ENCODE measurements around the gene PSMD6.

- TF ChIP-seq POLR2AphosphoS5 (IDR thresholded peaks at IDR 0.05; ENCODE audit: low read depth), result no peak
- no peak for TF ChIP-seq REST (IDR thresholded peaks at IDR 0.05; ENCODE audit: insufficient replicate concordance, low read depth)
- TF ChIP-seq CTCF (IDR thresholded peaks at IDR 0.05; ENCODE audit: insufficient read depth, low read length), result no peak
- no peak for TF ChIP-seq GABPA (IDR thresholded peaks at IDR 0.05; ENCODE audit: low read depth)
- TF ChIP-seq SPI1 (IDR thresholded peaks at IDR 0.05; ENCODE audit: borderline replicate concordance, low read depth), result no peak
These were observed 32.6 kb downstream of the PSMD6 start for GRCh38 chr3:63990733-63991132.
